HG03066 (cell line): Measurements from ENCODE around the gene SYT1.

Experiments
- ATAC-seq: cut with Tn5 transposase; IDR thresholded peaks from one replicate; pipeline ENCODE4 v1.9.1; 2021; ENCODE audit warnings: low read depth; ENCODE audit not compliant: unreplicated experiment

SYT1 gene

DNA sequence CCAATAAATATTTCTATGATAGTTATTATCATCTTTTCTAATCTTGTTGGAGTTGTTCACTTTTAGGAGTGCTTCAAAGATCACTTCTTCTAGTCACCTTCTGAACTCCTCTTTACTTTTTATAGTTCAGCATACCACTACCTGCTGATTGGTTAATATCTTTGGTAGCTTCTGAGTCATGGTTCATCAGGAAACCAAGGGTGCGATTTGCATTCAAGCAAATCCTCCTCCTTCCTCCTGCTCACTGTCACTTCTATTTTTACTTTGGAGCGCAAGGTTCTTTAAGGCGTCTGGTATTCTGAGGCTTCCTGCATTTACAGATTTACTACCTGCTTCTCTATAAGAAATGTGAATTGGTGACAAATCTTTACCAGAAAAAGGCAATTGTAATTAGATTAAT, 24.0 kb downstream of the SYT1 start:
- ATAC-seq, result peak; percentile 94

DNA sequence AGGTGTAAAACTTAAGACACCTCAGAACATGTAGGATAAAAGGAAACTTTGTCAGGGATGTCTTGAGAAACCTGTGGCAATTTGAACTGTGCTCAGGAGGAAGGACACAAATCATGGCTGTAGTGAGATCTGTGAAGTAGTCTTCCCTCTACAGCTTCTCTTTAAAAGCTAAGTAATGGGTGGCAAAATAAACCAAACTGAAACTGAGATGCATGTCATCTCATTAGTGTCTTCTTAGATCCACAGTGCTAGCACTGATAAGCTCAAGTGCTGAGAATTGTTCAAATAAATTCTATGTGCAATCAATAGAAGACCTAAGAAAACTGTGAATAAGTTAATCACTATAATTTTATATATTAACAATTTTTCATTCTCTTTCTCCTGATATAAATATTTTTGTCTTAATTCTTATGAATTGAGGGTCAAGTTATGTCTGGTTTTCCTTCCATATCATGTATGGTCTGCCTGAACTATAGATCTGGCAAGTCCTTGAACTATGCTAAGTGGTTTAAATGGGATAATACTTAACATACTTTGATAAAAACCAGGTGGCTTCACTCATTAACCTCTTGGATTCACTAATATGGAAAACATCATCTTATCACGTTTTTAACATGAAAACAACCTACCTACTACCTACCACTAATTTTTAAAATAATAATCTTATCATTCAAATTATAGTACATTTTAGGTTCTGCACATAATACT, 27.2 kb downstream of the SYT1 start:
- no peak for ATAC-seq

DNA sequence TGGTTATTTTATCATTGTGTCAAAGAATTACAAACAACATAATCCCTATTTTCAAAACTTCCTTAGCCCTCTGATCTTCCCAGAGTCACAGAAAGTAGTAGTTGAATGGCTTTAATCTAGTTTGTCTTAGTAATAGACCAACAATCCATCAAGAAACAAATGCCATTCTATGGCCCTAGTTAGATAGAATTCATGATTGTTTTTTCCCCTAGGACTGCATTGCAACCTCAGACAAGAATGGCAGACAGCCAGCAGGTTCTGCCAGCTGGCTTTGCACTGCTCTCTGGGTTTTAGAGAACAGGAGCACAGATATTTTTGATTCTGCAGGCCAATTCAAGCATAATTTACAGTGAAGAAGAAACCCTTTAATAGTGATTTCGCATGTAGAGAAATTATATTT, 33.8 kb downstream of the SYT1 start:
- ATAC-seq, result no peak

DNA sequence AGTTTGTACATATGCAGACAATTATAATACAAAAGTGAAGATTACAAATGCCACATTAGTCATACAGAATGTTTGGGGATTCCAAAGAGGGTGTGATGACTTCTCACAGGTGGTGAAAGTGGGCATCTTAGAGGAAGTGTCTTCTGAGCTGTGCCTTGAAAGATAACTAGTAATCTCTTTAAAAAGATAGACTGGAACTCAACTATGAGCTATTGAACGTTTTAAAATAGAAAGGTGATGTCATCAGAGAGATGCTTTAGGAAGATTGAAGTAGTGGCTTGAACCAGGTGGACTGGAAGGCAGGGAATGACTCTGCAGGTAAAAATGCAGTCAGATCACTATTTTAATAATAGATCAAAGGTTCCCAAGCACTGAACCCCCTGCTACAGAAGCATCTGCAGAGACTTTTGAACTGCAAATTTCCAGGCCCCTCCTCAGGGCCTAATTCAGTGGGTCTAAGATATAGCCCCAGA, 50.3 kb downstream of the SYT1 start:
- no peak for ATAC-seq

DNA sequence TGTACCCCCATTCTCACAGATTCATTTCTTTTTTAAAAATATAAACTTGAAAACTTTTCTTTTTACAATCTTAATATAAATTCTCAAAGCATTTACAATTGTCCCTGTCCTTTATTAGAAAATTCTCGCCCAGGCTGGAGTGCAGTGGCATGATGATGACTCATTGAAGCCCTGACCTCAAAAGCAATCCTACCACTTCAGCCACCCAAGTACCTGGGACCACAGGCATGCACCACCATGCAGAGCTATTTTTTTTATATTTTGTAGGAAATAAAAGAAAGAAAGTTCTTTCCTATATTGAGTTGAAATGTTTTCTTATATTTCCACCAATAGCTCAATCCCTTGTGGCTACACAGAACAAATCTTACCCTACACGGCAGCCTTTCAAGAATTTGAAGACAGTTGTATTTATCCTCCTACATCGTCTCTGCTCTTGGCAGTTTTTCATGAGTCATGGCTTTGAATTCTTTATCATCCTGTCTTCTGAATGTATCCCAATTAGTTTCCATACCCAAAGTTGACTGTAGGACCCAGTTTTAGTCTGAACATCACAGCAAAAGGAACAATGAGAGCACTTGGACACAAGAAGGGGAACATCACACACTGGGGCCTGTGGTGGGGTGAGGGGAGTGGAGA, 52.4 kb downstream of the SYT1 start:
- no peak for ATAC-seq

DNA sequence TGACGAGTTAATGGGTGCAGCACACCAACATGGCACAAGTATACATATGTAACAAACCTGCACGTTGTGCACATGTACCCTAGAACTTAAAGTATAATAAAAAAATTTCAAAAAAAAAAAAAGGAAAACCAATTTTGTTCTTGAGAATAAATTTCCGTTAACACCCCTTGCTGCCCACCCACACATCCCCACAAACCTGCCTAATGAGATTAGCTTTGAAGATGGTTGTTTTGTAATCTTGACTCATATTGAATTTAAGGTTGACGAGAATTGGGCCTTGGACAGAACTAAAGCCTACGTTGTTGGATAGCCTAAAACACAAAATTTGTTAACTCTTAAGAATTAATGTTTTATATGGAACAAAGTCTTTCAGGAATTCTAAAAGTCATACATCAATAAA, 52.9 kb downstream of the SYT1 start:
- no peak for ATAC-seq

DNA sequence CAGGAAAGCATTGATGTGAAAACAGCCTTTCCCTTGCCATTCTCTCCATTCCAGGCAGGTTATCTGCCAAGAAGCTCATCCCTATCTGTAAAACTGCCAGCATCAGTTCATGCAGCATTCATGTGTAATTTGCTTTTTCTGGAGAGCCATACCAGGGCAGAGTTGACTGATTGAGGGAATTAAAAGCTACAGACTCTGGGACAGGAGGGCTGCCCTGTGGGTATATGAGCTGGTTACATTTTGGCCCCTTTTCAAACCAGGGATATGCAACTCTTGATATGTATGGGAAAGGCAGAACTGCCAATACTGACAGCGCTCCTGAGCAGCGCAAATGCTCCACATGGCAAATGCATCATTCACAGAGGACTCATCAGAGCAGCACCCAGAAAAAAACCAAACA, 53.7 kb downstream of the SYT1 start:
- ATAC-seq, result no peak

DNA sequence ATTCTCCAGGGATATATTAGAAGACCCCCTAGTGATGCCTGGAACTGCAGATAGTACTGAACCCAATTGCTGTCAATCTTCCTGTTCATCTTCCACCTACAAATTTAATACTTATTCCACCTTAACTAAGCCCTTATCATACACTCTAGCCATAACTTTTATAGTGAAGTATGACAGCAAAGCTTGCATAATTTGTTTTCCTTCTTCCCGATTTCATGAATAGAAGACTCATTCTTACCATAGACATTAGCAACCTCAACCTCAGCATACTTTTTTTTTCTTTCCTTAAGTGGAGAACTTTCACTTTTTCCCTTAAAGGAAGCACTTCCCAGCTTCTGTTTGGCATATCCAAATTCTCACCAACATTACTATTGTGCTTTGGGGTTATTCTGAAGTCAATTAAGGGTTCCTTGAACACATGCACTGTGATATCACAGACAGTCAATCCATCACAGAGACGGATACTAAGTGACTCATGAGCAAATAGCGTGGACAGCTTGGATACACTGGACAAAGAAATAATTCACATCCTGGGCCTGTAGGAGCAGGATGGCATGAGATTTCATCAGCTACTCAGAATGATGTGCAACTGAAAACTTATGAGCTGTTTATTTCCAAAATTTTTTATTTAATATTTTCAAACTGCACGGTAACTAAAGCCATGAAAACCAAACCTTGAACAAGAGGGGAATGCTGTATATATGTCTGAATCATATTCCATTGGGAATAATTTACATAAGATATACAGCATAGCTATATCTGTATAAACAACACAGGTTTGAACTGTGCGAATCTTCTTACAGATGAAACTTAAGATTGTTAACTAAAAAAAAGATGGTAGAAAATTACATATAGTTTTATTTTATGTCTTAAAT, 63.9 kb downstream of the SYT1 start:
- no peak for ATAC-seq

DNA sequence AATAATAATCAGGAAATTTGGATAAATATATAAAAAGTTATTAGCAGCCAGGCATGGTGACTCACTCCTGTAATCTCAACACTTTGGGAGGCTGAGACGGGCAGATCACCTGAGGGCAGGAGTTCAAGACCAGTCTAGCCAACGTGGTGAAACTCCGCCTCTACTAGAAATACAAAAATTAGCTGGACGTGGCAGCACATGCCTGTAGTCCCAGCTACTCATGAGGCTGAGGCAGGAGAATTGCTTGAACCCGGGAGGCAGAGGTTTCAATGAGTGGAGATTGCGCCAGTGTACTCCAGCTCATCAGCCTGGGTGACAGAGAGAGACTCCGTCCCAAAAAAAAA, 64.5 kb downstream of the SYT1 start:
- no peak for ATAC-seq

DNA sequence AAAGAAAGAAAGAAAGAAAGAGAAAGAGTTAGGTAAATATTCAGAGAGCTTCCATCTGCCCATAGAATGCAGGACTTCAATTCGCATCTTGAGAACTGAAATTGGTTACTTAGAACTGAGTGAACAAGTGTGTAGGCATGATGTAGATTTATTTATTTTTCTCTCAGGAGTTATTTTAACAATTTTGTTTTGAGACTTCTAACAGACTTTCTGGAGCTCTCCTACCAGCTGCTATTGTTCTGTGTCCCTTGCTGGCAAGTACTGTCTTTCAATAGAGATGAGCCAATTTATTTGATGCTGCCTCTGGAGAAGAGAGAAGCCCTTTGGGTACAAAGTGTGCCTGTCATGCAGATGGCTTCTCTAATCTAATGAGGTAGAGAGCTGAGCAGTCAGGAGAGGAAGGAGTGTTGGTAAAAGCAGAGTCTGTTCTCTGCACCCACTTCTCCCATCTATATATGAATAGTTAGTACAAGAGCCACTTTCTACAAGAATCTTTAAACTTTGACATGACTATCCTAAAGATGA, 67.0 kb downstream of the SYT1 start:
- no peak for ATAC-seq

DNA sequence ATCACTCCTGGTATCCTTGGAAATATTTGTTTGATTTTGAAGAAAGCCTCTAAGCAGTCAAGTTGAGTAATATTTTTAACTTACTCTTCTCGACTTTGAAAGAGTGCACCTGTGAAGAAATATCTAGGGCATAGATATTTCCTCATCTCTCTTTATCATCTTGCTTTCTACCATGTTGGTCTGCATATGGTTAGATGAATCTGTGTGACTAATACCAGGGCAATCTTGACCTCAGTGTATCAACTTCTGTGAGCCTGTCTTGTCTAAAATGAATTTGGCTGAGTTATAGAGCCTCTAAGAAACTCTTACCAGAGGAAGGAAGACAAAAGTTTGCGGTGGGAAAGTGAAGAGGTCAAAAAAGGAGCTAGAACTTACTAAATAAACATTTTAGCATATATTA, 68.4 kb downstream of the SYT1 start:
- ATAC-seq, result no peak

DNA sequence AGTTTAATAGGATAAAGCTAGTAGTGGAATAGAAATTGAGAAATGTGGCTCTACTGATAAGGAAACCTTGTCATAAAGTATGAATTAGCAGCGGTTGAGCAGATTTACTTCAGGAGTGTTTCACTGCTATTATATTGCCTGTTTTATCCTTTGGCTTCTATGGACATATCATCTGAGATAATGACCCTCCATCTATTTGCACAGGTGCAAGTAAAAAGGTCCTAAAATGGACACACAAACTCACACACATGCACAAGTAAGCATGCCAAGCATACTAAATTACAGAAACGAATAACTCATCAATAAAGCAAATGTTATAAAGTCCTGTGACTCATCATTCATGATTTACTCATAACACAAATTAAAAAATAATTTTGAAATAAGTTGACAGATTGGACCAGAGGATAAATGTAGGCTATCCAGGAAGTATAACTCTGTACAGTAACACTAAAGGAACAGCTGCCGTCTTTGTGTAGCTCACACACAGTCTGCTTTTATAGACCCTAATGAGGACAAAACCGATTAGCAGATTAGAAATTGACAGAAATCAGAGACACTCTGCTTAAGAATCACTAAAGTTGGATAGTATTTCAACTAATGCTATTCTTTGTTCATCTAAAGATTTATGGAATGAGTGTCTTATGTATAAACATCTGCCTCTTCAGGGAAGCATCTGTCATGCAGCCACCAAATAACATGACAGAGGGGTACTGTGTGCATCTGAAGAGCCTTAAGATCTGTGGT, 73.9 kb downstream of the SYT1 start:
- ATAC-seq, result no peak

DNA sequence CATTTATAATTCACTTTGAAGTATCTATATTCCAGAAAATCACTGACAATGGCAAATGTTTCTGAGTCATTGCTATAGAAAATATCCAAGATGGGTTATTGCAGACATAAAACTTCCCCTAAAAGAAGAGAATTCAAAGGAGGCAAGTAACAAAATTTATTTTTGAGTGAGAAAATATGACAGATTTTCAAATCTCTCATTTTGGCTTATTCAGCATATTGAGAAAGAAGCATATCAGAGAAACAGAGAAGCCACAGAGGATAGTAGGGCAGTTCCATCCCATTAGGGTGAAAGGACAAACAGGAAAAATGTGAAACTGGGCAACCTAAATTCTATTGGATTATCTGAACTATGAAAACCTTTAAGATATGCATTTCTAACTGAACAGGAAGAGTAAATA, 85.0 kb downstream of the SYT1 start:
- no peak for ATAC-seq

DNA sequence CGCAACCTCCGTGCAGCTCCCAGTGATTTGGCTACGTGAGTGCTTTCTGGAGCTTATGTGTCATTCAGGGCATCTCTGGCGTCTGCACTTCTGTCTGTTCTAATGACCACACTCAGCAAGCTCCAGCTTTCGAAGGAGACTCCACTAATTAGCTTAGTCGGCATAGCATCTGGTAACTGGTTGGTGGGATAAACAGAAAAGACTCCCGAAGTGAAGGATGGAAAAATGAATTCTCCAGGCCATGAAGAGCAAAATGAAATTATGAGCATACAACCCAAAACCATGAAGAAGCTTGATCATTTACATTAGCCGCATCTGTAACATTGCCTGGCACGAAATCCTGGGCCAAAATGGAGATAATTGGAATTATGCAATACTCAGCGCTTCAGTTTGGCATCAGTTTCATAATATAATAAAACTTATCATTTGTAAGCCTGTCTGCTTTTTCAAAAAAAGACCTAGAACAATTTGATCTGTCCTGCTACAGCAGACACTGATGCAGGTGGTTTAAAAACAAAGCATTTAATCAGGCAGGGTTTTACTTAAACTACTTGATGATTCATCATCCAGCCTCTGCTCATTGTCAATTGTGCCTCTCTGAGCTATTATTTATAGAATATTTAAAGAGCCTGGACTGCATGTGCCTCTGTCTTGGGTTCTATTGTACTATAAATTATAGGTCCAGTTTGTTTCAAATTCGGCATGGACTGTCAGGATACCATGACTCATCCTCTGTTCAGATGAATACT, 87.4 kb downstream of the SYT1 start:
- no peak for ATAC-seq

DNA sequence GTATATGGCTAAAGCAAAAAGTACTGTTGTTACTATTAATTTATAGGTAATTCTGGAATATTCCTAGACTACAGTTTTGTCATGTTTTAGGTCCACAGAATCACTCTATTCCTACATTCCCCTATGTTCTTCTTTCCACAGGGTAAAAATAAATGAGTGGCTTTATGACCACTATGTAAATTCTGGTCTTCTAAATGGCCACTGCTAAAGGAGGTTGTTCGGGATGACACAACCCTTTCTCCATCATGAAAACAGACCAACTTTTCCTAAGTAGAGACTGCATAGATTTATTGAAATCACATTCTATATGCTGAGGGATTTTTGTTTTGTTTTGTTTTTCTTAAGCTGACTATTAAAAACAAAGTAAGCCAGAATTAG, 88.0 kb downstream of the SYT1 start:
- ATAC-seq, result no peak

DNA sequence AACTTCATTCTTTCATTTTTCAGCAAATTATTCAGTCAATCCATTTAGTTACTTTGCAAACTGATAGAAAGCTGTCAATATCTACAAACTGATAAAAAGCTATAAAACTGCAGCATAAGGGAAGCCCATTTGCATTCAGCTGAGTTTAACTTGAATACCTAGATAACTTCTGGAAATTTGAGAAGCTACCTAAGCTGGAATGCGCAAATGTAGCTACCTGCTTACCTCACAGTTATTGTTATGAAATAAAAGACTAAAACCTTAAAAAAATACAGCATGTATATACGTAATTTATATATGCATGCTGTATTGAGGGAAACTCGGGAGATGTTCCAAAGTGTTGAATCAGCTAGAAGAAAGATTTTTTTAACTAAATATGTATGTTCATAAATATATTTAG, 94.4 kb downstream of the SYT1 start:
- ATAC-seq, result no peak

DNA sequence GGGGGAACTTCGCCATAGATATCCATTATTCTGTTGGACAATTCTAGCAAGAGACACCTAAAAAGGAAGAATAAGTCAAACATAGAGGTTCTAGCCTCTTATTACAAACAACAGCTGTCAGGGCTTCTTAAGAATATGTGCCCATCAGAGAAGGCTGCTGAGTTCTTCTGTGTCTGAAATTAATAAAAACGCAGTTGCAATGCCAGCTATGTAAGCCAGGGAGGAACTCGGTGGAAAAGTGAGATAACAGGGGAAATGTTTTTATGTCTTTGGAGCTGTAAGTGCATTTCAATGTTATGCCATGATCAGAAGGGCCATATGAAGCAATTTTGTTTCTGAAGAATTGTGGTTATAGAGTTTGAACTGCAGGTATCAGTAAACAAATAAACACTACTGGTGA, 95.0 kb downstream of the SYT1 start:
- ATAC-seq, result no peak

DNA sequence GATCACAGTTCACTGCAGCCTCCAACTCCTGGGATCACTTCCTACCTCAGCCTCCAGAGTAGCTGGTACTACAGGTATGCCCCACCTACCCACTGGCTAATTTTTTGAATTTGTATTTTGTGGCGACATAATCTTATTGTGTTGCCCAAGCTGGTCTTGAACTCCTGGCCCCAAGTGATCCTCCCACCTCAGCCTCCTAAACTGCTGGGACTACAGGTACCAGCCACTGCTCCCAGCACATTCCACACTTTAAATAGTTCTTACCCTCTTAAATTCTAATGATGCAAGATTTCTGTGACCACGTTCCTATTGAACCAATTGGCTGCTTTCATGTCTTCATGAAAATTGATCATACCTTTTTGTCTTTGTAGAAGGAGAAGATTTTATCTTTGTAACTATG, 96.6 kb downstream of the SYT1 start:
- ATAC-seq, result no peak

DNA sequence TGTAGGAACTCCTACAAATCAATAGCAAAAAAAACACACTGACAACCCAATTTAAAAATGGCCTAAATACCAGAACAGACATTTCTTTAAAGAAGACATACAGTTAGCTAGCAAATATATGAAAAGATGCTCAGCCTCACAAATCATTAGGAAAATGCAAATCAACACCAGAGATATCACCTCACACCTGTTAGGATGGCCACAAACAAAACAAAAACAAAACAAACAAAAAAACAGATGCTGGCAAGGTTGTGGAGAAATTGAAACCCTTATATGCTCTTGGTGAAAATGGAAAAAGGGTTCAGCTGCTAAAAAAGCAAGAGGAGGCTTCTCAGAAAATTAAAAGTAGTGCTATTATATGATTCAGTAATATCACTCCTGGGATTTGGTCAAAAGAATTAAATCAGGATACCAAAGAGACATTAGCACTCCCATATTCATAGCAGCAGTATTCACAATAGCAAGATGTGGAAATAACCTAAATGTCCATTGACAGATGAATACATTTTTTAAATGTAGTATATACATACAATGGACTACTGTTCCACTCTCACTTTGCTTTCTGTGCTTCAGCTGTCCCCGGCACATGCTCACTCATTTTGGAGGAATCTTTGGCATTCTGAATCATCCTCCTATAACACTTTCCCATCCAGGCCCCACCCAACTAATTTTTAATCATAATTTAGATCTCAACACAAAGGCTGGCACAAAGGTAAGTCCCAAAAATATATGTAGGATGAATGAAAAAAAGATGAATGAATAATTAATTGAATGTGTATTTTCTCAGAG, 99.1 kb downstream of the SYT1 start:
- no peak for ATAC-seq
